Smooth muscle cell of the brain vasculature (primary cell): Measurements from ENCODE around the gene HYOU1.
"Not testable (repeated sequence)": the region's sequence is repeated elsewhere in the genome, so short reads cannot be mapped to it uniquely, and the experiment has no call there.

Source experiments
- DNase-seq: peaks from one replicate; pipeline ENCODE4 v3.0.0-alpha.2; 2012; ENCODE audit warnings: low read depth, low spot score

The HYOU1 gene

GRCh38 chr11:119046489-119046888 is 10.5 kb downstream of the HYOU1 start:
- DNase-seq: no peak

DNA sequence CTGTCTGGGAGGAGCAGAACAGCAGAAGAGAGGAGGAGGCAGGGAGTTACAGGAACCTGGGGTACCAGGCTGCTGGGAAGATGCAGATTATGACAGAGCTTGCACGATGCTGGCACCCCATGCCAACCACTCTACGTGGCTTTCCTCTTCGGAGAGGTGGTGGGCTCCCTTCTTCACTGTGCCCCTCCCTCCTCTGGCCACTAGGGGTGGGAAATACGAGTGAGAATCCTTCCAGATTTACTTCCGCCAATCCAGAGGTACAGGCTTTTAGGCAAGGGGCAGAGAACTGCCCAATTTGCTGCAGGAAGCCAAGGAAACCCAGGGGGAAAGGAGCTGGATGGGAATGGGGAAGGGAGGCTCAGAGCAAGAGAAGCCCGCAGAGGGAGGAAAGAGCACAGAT is 12.3 kb downstream of the HYOU1 start:
- DNase-seq: no peak

- no peak for DNase-seq
Measured at GRCh38 chr11:119042927-119043326, 14.1 kb downstream of the HYOU1 start.

DNA sequence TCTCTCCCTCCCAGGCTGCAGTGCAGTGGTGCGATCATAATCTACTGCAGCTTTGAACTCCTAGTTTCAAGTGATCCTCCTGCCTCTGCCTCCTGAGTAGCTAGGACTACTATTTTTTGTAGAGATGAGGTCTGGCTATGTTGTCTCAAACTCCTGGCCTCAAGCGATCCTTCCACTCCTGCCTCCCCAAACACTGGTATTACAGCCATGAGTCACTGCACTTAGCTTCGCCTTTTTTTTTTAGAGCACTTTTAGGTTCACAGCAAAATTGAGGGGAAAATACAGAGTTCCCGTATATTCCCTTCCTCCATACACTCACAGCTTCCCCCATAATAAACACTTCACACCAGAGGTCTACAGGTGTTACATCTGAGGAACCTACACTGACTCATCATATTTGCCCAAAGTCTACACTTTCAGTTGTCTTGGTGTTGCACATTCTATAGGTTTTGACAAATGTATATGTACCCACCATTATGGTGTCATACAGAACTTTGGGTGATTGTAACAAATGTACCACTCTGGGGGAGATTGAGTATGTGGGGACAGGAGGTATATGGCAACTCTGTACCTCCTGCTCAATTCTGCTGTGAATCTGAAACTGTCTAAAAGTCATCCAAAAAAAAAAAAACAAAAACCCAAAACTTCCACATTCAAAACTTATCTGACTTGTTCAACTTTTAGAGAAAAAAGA is 15.0 kb downstream of the HYOU1 start:
- DNase-seq: no peak

- not testable (repeated sequence) for DNase-seq
Measured at GRCh38 chr11:119039471-119039870, 17.5 kb downstream of the HYOU1 start.

GRCh38 chr11:119038884-119039283 is 18.1 kb downstream of the HYOU1 start:
- DNase-seq: no peak

- DNase-seq: no peak
Measured at GRCh38 chr11:119034813-119035212, 22.2 kb downstream of the HYOU1 start.

DNA sequence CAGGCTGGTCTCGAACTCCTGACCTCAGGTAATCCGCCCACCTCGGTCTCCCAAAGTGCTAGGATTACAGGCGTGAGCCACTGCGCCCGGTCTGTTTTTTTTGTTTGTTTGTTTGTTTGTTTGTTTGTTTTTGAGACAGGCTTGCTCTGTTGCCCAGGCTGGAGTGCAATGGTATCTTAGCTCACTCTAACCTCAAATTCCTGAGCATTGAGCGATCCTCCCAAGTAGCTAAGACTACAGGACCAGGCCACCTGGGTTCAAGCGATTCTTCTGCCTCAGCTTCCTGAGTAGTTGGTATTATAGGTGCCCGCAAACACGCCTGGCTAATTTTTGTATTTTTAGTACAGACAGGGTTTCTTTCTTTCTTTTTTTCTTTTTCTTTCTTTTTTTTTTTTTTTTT is 23.6 kb downstream of the HYOU1 start:
- not testable (repeated sequence) for DNase-seq

- DNase-seq: no peak
Measured at GRCh38 chr11:119031912-119032280, 25.1 kb downstream of the HYOU1 start.

DNA sequence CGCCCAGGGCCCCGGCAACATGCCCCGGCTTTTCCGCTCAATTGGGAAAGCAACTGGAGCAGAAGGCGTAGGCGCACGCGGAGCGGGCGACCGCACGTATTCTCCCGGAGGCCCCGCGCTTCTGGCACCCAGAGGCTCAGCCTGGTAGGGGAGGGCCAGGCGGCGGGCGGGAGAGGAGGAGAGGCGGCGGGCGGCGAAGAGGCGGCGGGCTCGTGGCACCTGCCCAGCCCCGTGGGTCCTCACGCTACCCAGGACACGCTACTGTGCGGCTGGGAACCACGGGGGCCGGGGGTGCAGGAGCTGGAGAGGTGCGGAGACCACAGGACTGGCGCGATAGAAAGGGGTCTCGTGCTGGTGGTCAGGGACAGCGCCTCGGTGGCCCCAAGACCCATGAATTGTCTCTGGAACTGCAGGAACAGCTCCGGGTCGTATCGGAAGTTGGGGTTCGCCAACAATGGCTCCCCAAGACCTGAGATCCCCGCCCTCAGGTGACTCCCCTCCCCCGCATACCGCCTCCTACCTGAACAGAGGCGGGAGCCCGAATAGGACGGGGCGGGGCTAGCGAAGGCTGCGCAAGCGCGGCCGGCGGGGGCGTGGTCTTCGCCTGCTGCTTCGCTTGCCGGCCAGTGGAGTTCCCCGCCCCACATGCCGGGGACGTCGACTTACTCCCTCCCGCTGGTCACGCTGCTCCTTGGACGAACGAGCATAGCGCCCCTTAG is 26.5 kb downstream of the HYOU1 start, which contains the start of gene SLC37A4:
Gene SLC37A4, minus strand, starts transcription at position 549 of the 719 bp plus-strand sequence.
- peak; percentile 91 for DNase-seq

DNA sequence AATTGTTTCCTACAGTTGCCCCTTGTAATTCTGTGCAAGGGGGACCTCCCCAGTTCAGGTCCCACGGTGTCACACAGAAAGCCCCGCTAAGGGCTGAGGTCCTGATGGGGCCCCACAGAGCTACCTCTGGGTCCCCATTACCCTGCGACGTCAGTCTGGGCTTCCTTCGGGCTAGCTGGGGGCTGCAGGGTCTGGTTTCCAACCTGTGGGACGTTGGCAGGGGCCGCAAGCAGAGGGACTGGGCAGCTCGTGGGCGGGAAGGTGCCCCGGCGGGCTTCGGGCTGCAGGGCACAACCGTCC is 27.0 kb downstream of the HYOU1 start:
- no peak for DNase-seq

GRCh38 chr11:119029340-119030028 is 27.5 kb downstream of the HYOU1 start:
- no peak for DNase-seq

- DNase-seq: no peak
Measured at GRCh38 chr11:119029069-119029339, 28.0 kb downstream of the HYOU1 start.

- DNase-seq: no peak
Measured at GRCh38 chr11:119028346-119029068, 28.5 kb downstream of the HYOU1 start.

DNA sequence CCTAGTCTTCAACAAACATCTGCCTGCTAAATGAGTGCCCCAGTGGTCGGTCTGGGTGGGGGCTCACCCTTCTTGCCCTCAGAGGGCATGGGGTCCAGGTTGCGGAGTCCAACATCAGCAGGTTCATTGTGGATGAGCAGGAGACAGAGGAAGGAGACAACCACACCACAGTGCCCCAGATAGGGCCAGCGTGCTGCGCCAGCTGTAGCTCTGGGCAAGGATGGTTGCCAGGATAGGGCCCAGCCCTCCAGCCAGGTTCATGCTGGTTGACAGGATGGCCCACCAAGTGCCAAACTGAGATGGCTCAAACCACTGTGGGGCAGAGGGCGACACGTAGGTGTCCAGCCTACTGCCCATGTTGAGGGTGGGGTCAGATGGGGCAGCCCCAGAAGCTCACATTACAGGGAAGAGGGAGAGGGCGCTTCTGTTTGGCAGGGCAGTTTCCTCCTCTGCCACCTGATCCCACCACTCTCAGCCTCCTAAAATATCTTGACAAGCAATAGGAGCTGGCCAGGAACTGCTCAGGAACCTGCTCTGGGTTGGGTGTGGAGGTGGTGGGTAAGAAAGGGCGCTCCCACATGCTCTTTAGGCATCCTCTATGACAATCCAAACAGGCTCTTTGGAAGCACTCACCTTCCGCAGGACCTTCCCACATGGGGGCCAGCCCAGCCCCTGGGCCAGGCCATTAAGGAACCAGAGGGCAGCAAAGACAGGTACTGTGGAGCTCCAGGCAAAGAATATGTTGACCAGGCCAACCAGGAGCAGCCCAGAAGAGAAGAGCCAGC is 29.3 kb downstream of the HYOU1 start:
- no peak for DNase-seq

GRCh38 chr11:119026970-119027369 is 30.0 kb downstream of the HYOU1 start:
- no peak for DNase-seq

GRCh38 chr11:119025978-119026766 is 30.8 kb downstream of the HYOU1 start:
- DNase-seq: no peak

GRCh38 chr11:119025541-119025940 is 31.5 kb downstream of the HYOU1 start:
- DNase-seq: no peak

DNA sequence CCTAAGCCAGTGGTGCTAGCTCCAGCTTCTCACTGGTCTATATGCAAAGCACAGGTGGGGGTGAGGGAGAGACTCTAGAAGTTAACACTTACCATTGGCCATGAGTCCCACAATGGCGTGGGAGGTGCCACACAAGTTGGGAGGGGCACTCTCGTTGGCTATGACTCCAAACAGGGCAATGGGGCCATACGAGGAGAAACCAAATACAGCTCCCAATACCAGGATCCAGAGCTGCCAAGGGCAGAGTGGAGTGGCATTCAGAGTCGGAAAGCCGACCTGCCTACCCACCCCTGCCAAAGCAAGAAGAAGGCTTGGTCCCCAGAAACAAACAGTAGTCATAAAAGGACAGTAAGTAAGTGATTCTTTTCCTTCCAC is 31.9 kb downstream of the HYOU1 start:
- DNase-seq: no peak

DNA sequence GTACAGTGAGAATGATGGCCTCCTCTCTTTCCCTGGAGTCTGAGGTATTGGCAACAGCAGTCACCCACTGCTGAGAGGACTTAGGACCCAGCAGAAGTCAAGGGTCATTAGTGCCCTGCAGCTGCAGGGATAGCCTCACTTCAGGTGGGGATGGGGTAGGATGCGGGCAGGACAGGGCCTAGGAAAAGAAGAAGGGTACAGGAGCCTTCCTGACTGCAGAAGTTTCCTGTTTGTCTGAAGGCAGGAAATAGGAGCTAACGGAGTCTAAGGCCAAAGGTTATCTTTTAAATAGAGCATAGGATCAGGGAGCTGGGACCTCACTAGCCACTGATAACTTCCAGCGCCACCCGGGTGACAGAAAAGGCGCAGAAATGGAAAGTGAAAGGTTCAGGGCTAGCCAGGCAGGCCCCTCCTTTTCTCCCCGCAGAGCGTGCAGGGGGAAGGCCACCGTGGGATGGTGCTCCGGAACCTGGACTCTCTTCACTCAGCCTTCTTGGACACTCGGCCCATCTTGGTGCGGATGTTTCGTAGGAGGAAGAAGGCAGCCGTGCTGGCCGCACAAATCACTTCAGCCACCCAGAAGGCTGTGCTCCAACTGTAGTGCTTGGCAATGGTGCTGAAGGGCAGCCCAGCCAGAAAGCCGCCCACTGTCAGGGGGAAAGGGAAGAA is 32.4 kb downstream of the HYOU1 start:
- no peak for DNase-seq
